ENCODE data around the gene ST8SIA6.
"Not testable (repeated sequence)": the region's sequence is repeated elsewhere in the genome, so short reads cannot be mapped to it uniquely, and the experiment has no call there.

ST8SIA6 gene

DNA sequence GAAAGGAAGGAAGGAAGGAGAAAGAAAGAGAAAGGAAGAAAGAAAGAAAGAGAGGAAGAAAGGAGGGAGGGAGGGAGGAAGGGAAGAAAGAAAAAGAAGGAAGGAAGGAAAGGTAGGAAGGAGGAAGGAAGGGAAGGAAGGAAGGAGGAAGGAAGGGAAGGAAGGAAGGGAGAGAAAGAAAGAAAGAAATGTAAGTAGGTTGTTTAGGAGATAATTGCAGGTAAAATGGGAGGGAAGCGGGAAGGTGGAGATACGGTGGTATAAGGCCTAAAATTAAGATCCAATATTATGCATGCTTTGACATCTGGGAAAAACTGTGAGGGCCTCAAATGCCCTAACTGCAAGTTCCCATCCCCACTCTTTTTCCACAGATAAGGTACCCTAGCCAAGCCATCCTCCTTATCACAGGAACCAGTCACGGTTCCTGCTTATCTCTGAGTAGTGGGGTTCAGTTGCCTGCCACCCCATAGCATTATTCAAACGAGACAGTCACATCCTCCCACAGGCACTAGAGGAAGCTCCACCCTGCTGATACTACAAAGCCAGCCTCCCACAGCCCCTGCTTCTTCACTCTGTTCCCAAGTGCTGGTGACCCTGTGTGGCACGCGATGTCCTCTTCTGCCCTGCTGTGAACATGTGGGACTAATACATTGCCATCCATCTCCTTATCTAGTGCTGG, 28.7 kb downstream of the ST8SIA6 start:
- peak; percentile 67 for DNase-seq

DNA sequence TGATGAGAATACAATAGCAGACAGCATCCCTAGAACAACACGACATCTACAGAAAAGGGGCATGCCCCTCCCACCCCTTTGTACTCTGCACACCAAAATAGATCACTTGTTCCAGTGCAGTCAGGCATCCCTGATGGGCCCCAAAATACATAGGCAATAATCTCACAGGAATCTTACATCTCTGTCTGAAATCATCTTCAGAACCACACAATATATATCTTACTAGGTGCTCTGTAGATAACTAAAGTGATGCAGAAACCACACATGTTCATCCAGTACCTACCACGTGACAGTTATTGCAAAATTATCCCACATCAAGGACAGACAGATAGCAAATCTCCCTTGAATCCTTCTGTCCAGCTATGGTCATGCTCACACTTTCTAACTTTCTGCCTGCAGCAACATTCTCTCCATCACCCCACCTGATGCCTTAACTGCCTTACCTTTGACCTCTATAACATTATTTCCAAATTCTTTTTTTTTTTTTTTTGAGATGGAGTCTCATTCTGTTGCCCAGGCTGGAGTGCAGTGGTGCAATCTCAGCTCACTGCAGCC, 30.7 kb downstream of the ST8SIA6 start:
- DNase-seq: no peak

DNA sequence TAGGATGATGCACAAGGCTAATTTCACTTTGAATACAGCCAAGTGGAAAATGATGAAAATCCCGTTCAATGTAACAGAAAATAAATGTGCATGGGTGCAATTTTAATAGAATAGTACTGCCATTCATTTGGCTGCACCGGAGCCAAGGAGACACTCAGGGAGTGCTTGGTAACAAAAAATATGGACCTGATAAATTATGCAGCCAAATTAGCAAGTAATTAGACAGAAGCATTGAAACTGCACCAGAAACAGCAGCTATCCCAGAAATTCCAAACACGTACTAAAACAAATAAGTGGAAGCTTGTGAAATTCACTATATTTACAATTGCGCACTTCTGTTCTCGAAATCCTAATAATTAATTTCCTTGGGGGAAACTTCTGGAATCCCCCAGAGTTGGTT, 31.5 kb downstream of the ST8SIA6 start:
- DNase-seq: no peak

DNA sequence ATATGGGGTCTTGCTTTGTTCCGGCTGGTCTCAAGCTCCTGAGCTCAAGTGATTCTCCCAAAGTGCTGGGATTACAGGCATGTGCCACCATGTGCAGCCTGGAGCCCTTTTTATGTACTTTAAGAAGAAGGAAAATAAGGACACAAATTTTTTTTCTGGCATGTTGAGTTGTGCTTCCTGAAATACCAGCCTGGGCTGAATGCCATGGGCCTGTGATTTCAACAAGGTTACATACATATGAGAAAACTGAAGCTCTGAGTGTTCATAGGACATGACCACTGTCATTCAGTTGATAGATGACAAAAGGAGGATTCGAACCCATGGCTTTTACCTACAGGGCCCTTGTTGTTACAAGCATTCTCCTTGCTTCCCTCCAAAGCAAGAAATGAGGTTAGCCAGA, 36.1 kb downstream of the ST8SIA6 start:
- no peak for DNase-seq

DNA sequence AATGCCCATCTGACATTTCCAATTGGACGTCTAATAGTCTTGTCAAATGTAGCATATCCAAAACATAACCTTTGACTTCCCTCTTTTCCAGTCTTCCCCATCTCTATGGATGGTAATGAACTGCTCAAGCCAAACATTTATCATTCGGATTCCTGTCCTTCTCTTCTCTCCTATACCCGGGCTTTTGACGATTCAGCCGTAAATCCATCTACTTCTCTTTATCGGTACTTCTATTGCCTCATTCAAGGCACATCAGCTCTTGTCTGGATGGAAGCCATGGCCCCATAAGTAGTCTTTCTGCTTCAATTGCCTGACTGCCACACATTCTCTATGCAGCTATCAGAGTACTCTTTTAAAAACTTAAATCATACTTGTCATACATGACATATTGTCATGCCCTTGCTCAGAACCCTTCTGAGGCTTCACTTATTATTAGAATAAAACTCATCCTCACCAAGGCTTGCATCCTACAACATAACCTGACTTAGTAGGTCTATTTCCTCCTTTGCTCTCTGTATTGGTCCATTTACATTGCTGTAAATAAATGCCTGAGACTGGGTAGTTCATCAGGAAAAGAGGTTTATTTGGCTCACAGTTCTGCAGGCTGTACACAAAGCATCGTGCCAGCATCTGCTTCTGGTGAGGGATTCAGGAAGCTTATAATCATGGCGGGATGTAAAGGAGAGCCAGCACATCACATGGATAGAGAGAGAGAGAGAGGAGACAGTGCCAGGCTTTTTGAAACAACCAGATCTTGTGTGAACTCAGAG, 37.8 kb downstream of the ST8SIA6 start:
- no peak for DNase-seq

DNA sequence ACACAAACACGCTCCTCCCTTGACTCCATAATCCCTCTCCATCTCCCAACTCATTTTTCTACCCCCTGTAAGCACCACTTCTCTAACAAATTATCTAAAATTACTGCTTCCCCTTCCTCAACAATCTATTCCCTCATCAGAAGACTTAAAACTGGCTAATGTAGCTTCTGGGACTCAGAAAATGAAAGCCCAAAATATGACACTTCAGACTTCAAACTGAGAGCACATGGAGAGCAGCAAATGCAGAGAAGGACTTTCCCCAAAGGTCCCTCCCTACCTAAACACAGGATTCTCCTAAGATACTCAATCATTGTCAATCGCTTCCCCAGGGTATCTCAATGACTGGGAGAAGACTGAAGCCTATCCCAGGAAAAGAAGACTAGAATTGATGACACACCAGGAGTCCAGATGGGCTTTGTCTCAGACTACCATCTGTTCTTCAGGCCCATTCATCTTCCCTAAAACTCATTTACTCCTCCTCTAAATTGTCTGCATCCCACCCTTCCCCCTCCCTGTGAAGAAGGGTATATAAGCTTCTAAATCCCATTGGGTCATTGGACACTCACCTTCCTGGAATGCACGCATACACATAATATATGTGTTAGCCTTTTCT, 39.2 kb downstream of the ST8SIA6 start:
- no peak for DNase-seq

DNA sequence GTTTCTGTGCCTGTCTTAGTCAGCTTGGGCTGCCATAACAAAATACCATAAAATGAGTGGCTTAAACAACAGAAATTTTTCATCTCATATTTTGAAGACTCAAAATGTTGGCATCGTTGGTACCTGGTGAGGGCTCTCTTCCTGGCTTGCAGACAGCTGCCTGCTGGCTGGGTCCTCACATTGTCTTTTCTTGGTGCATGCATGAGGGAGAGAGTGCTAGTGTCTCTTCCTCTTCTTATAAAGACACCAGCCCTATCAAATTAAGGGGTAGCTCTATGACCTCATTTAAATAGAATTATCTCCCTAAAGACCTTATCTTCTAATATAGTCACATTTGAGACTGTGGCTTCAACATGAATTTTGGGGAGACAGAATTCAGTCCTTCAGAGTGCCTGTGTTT, 39.9 kb downstream of the ST8SIA6 start:
- DNase-seq: no peak

DNA sequence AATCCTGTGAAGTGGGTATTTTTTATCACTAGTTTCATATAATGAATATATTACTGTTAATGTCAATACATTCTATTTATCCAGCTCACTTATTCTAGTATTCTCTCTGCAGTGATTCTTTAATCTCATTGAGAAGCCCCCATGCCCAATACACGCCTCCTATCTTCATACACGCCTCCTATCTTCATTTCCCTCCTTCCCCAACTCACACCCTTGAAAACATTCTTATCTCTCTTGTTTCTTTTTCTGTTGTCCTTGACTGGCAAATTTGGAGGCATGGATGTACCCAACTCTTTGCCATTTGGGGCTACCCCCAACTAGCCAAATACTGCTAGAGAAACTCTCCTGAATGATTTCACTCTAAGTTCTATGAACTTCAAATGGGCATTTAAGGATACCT, 40.5 kb downstream of the ST8SIA6 start:
- DNase-seq: no peak

DNA sequence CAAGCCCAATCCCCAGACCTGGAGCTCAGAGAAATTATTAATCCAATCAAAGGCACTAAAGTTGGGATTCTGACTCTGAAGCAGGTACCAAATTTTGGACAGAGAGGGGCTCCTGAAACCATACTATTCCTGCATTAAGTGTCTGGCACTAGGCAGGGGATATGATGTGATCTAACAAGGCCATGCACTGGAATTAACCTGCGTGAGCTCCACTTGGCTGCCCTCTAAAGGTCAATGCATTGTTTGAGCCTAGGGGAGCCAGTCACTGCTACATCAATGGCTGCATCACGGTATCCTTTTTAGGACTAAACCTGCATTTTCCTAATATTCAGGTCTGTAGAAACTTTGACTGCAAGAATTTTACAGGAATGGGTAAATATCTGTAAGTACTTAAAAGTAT, 42.1 kb downstream of the ST8SIA6 start:
- DNase-seq: no peak

DNA sequence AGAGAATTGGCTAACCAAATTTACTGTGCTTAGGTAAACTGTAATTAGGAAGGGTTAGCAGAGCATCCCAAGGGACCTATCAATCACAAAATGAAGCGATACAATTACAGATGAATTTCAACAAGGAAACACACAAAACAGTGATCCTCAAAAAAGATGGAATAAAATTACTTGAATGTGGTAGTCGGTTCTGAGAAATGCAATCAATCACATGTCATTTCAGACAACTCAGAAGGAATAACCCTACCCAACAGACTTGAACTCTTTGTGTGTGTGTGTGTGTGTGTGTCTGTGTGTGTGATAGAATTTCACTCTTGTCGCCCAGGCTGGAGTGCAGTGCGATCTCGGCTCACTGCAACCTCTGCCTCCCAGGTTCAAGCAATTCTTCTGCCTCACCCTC, 43.5 kb downstream of the ST8SIA6 start:
- DNase-seq: no peak

DNA sequence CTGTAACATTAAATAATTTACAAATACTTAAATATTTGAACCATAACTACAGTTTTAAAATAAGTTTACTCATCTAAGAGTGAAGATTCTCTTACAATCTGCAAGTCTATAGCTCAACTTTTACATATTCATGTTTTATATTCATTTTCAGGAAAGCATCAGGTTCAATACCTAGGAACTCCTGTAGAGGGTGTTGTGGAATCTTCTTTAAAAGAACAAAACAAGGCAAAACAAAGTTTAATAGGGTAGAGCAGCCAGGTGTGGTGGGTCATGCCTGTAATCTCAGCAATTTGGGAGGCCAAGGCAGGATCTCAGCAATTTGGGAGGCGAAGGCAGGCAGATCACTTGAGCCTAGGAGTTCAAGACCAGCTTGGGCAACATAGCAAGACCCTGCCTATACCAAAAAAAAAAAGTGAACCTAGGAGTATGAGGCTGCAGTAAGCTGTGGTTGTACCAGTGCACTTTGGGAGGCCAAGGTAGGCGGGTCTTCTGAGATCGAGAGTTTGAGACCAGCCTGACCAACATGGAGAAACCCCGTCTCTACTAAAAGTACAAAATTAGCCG, 45.1 kb downstream of the ST8SIA6 start:
- peak; percentile 51 for DNase-seq

DNA sequence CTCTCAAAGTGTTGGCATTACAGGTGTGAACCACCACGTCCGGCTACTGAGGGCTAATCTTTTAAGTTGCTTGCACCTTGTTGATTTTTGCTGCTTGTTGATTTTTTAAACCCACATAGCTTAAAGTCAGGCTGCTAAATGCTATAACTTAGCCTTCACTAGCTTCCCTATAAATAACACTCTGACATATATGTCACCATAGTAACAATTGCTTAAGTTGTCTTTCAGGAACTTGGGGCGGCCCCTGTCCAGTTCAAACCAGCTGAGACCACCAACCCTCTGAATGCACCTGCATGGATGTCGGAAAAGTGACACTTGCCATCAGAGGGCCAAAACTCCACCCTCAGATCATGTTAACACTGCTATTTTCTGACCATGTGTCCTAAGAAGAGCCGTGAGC, 47.3 kb downstream of the ST8SIA6 start:
- DNase-seq: no peak

DNA sequence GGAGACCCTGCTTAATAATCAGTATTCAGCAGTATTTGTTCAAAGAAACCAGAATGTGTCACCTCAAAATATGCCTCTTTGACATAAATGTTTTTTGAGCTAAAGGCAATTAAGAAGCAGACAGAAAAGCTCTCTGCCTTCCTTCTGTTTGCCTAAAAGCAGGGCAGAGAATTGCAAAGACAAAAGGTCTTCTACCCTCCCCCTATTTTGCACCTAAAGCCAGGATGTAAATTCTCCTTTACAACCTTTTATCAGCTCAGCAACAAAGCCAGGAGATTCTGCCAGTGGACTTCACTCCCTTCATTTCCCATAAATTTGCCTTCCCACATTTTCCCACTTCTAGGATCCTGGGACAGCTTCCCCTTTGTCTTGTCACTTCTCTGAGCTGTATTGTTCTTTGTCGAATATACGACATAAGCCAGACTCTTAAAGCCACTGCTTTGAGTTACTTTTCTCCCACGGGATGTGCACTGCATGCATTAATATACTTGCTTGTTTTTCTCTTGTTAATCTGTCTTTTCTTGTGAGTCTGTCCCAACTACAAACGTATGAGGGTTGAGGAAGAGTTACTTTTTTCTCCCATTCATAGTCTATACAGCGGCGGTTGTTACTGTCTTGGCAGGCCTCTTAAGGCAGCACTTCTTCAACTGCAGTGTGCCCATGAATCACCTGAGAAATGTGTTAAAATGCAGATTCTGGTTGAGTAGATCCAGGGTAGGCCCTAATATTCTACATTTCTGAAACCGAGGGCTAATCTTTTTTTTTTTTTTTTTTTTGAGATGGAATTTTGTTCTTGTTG, 48.2 kb downstream of the ST8SIA6 start:
- DNase-seq: no peak

DNA sequence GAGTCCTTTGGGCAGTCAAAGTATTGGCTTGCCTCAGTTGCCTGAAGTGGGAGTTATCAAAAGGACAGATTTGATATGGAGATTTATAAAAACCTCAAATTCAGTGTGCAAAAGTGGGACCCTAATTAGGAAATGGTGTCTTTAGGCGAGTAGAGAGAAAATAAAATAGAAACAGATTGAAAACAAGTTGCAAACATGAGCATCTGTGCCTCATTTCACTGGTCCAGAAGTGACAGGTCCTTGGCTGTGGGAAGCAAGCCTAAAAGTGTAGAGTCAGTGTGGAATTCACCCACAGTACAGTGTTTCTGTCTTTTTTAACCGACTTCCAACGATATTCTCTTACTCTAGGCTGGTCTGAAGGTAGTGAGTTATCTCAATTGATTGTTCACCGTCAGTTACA, 51.2 kb downstream of the ST8SIA6 start:
- DNase-seq: no peak

DNA sequence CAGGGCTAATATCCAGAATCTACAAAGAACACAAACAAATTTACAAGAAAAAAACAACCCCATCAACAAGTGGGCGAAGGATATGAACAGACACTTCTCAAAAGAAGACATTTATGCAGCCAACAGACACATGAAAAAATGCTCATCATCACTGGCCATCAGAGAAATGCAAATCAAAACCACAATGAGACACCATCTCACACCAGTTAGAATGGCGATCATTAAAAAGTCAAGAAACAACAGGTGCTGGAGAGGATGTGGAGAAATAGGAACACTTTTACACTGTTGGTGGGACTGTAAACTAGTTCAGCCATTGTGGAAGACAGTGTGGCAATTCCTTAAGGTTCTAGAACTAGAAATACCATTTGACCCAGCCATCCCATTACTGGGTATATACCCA, 52.4 kb downstream of the ST8SIA6 start:
- DNase-seq: not testable (repeated sequence)

DNA sequence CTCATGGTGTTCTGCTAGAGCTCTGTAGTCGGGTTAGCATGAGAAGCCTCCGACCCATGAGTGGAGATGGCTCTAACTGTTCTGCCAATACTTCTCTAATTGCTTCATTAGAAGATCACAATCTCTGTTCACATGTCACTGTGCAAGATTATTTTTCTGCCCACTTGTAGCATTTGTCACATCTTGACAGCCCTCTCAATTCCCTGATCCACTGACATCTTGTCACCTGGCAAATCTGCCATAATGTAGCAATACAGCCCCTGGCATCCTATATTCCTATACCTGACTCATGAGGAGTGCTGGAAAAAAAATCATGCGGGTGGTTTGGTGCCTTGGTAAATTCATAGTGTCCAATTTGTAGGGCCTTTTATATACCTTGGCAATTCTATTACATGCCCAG, 58.4 kb downstream of the ST8SIA6 start:
- no peak for DNase-seq

DNA sequence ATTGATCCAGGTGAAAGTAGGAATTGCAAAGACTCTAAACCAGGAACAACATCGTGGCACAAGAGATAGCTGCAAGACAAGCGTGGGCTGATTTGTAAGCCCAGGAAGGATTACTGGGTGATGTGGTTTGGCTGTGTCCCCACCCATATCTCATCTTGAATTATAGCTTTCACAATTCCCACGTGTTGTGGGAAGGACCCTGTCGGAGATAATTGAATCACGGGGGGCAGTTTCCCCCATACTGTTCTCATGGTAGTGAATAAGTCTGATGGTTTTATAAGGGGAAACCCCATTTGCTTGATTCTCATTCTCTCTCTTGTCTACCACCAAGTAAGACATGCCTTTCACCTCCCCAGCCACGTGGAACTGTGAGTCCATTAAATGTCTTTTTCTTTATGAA, 59.5 kb downstream of the ST8SIA6 start:
- no peak for DNase-seq

DNA sequence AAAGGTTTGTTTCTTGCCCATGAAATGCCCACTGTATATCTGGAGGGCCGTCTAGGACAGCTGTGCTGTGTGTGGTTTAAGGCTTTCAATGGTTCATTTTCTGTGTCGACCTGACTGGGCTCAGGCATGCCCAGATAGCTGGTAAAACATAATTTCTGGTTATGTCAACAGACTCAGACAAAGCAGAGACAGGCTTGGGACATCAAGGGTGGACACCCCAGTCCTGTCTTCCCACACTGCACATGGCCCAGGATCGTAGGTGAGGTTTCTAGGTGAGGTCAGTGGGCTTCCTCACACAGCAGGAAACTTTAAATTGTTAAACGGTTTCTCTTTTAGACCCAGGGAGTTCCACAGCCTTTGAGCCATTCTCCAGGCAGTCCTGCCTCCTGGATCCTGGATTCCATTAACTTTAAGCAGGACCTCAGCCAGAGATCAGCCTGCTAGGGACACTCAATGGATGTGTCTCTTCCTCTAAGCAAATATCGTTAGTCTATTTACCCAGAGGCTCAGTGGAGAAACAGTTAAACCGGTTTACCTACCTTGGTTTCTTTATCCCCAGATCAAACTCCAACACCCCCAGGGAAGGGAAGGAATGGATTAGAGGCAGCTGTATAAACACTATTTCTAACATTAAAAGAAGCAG, 66.4 kb downstream of the ST8SIA6 start:
- DNase-seq: no peak

DNA sequence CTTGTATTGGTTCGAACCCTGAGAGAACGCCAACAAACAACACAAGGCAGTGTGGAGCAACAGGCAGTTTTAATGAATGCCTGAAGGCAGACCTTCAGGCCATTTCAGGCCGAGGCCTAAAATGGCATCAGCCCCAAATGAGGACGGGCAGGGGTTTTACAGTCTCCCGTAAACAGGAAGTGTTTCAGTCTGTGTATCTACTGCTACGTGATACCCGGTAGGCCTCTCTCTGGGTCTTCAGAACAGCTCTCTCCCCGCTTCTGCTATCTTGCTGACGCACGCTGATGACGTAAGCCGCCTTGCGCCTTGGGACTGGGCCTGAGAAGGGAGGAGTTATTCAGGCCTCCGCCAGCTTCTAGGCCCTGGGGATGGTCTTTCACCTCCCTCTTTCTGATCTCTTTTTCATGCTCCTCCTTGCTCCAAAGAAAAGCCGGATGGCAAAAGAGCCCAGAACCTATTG, 67.7 kb downstream of the ST8SIA6 start:
- DNase-seq: no peak

DNA sequence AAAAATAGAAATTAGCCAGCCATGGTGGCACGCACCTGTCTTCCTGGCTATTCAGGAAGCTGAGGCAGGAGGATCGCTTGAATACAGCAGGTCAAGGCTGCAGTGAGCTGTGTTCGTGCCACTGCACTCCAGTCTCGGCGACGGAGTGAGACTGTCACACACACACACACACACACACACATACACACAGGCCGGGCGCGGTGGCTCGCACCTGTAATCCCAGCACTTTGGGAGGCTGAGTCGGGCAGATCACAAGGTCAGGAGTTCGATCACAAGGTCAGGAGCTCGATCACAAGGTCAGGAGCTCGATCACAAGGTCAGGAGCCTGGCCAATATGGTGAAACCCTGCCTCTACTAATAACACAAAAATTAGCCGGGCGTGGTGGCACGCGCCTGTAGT, 68.4 kb downstream of the ST8SIA6 start:
- no peak for DNase-seq

DNA sequence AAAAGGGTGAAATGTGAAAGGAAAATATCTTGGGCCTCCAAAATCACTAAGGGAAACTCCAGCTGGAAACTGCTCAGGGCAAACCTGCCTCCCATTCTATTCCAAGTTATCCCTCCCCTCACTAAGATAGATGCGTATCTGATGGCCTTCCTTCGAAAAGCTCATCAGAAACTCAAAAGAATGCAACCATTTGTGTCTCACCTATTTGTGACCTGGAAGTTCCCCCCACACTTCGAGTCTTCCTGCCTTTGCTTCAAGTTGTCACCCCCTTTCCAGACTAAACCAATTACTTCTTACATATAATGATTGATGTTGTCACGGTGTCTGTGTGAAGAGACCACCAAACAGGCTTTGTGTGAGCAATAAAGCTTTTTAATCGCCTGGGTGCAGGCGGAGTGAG, 69.3 kb downstream of the ST8SIA6 start:
- DNase-seq: no peak
